Stomach (tissue), 9 donors: Measurements from ENCODE around the gene C11orf98. TPM values are rescaled to one million over a fixed set of nuclear protein-coding genes. Genes with fewer than 3 reads are reported as not detected.

Experiments used
- DNase-seq, 2 donors: peaks; one replicate each; pipeline versions ENCODE4 v3.0.0 to v3.0.0-alpha.2; 2013 to 2019
- H3K27ac ChIP-seq, 5 donors: fragments of 200-600 bp in 4 of 5; sonication (generic) in 4 of 5; one replicate each; pipeline ENCODE4 v1.5.1; 2013 to 2019; ENCODE audit warnings: mild to moderate bottlenecking in 1 of 5, moderate library complexity in 1 of 5
- H3K27me3 ChIP-seq, 3 donors: fragments of 200-600 bp; sonication (generic); one replicate each; pipeline ENCODE4 v1.5.1; 2017 to 2019; ENCODE audit warnings: mixed run types in 1 of 3
- H3K36me3 ChIP-seq, 4 donors: fragments of 200-600 bp; sonication (generic); 1 replicate in 3 of 4; 2 replicates in 1 of 4; pipeline ENCODE4 v1.5.1; 2016 to 2019
- H3K4me1 ChIP-seq, 4 donors: fragments of 200-600 bp; sonication (generic); one replicate each; pipeline ENCODE4 v1.5.1; 2016 to 2019
- H3K4me3 ChIP-seq, 4 donors: fragments of 200-600 bp; sonication (generic) in 3 of 4; one replicate each; pipeline ENCODE4 v1.5.1; 2016 to 2019; ENCODE audit warnings: mild to moderate bottlenecking in 1 of 4
- H3K9me3 ChIP-seq, 4 donors: fragments of 200-600 bp; sonication (generic); one replicate each; pipeline ENCODE4 v1.5.1; 2016 to 2019
- CTCF ChIP-seq, 7 experiments: fragments of 450-650 bp in 4 of 7; fragments of 200-600 bp in 3 of 7; sonication (generic) in 3 of 7; IDR thresholded peaks; one replicate each; pipeline ENCODE4 v1.5.1; 2016 to 2019; ENCODE audit warnings: antibody characterized with exemption in 7 of 7, control low read depth in 2 of 7, mild to moderate bottlenecking in 1 of 7
- EP300 ChIP-seq: sonication (generic); formaldehyde crosslinking; IDR thresholded peaks from one replicate; pipeline ENCODE4 v1.6.1; 2017; ENCODE audit warnings: antibody characterized with exemption
- POLR2A ChIP-seq, 4 donors: fragments of 450-650 bp; IDR thresholded peaks; one replicate each; pipeline ENCODE4 v1.6.1; 2016; ENCODE audit warnings: antibody characterized with exemption in 4 of 4, control low read depth in 2 of 4, mild to moderate bottlenecking in 1 of 4, moderate library complexity in 1 of 4
- POLR2AphosphoS5 ChIP-seq, 3 donors: sonication (generic); formaldehyde crosslinking; IDR thresholded peaks; one replicate each; pipeline ENCODE4 v1.6.1; 2016; ENCODE audit warnings: antibody characterized with exemption in 3 of 3
- WGBS, 5 donors: extraction: QIAGEN DNeasy Blood & Tissue Kit in 3 of 5; methylation state at CpG; one replicate each; pipeline versions ENCODE4 v1.1.5 to v1.1.7; 2013 to 2018; 5-methylcytosine and 5-hydroxymethylcytosine counted together
- intact Hi-C: fragments of 100-400 bp; cut with DNase I; formaldehyde crosslinking; loops from one replicate; pipeline ENCODE4 v1.15.1; 2023; ENCODE audit warnings: low total_unique reads
- polyA plus RNA-seq, 3 donors: library from polyadenylated mRNA; stranded (reverse); fragments of 200-250 nt; gene quantifications; one replicate each; pipeline ENCODE4 v1.2.3, GENCODE V29; 2013
- total RNA-seq, 5 donors: library from RNA; depleted of rRNA; stranded (reverse); fragments of >200 nt; gene quantifications; one replicate each; pipeline versions ENCODE4 v1.1.0 to v1.2.3, GENCODE V29; 2014 to 2016
- donor health status: healthy with polysubstance abuse.
- donor health status: Bipolar disorder and iron deficiency.
- donor health status: healthy.

Gene C11orf98
- total and polyA plus RNA-seq, 8 donors, result 5.8 to 179 (median 45.0) TPM

GRCh38 chr11:62710001-62710345, 45.0 kb upstream of the C11orf98 start:
- TF ChIP-seq POLR2A (IDR thresholded peaks at IDR 0.05), result no peak
- TF ChIP-seq EP300, result no peak
- no peak for TF ChIP-seq POLR2AphosphoS5 (IDR thresholded peaks at IDR 0.05)
- TF ChIP-seq CTCF (IDR thresholded peaks at IDR 0.05), result no peak
- peaks cover 31 to 46% (median 45%) of the 10 kb centered on the region in 4 donors for H3K36me3 ChIP-seq
- intact Hi-C loops, result no loop called here
- H3K9me3 ChIP-seq, result no peaks in the 10 kb centered on the region
- H3K27ac ChIP-seq, result peak overlapping the region; percentile 75 to 99 (median 89)
- 50 to 57% (median 56%) methylated on average over 4 to 7 of the region's 7 CpGs for WGBS, 5 donors
- H3K27me3 ChIP-seq, result no peaks in the 10 kb centered on the region
- DNase-seq, result peak; percentile 45 to 59
- peaks cover 62 to 91% (median 81%) of the 10 kb centered on the region in 4 donors for H3K4me1 ChIP-seq
- peak overlapping the region; percentile 46 to 53 (median 53) for H3K4me3 ChIP-seq

- peak overlapping the region; percentile 75 to 99 (median 89) for H3K27ac ChIP-seq
- H3K4me3 ChIP-seq, result peak overlapping the region; percentile 46 to 53 (median 53)
- no peaks in the 10 kb centered on the region for H3K27me3 ChIP-seq
- H3K9me3 ChIP-seq, result no peaks in the 10 kb centered on the region
- peaks cover 25 to 41% (median 39%) of the 10 kb centered on the region in 4 donors for H3K36me3 ChIP-seq
- 0 to 1% (median 1%) methylated on average over 32 to 47 of the region's 47 CpGs for WGBS, 5 donors
- H3K4me1 ChIP-seq, result peaks cover 61 to 91% (median 78%) of the 10 kb centered on the region in 4 donors
- intact Hi-C loops, result no loop called here
- peak in 2 of 7 experiments; percentile 6 to 10 for TF ChIP-seq CTCF (IDR thresholded peaks at IDR 0.05)
- peak in 1 of 4 donors; percentile 6 for TF ChIP-seq POLR2A (IDR thresholded peaks at IDR 0.05)
- no peak for TF ChIP-seq EP300
- peak; percentile 68 to 94 (median 71) for TF ChIP-seq POLR2AphosphoS5 (IDR thresholded peaks at IDR 0.05)
- DNase-seq, result peak; percentile 98 to 100
Measured at GRCh38 chr11:62709247-62710000, 44.4 kb upstream of the C11orf98 start.

- TF ChIP-seq CTCF (IDR thresholded peaks at IDR 0.05) (no peak), POLR2A (IDR thresholded peaks at IDR 0.05) (no peak), POLR2AphosphoS5 (IDR thresholded peaks at IDR 0.05) (no peak), EP300 (no peak)
- intact Hi-C loops, result no loop called here
- no peaks in the 10 kb centered on the region for H3K27me3 ChIP-seq
- peak; percentile 36 to 72 for DNase-seq
- peaks cover 19 to 34% (median 33%) of the 10 kb centered on the region in 4 donors for H3K36me3 ChIP-seq
- WGBS, 5 donors, result 0 to 2% (median 0%) methylated on average over 7 of the region's 7 CpGs
- H3K27ac ChIP-seq, result peak overlapping the region; percentile 75 to 99 (median 89)
- no peaks in the 10 kb centered on the region for H3K9me3 ChIP-seq
- peaks cover 54 to 85% (median 73%) of the 10 kb centered on the region in 4 donors for H3K4me1 ChIP-seq
- peak overlapping the region; percentile 46 to 53 (median 53) for H3K4me3 ChIP-seq
Measured at GRCh38 chr11:62708793-62709192, 43.8 kb upstream of the C11orf98 start.

GRCh38 chr11:62708392-62708791, 43.4 kb upstream of the C11orf98 start:
- H3K36me3 ChIP-seq, result peaks cover 15 to 30% (median 29%) of the 10 kb centered on the region in 4 donors
- H3K9me3 ChIP-seq, result no peaks in the 10 kb centered on the region
- no peaks in the 10 kb centered on the region for H3K27me3 ChIP-seq
- peaks cover 52 to 81% (median 69%) of the 10 kb centered on the region in 4 donors for H3K4me1 ChIP-seq
- intact Hi-C loops, result no loop called here
- WGBS, 5 donors, result 62 to 74% (median 73%) methylated on average over 5 of the region's 5 CpGs
- no peak for DNase-seq
- peak overlapping the region; percentile 46 to 53 (median 53) for H3K4me3 ChIP-seq
- peak overlapping the region; percentile 75 to 99 (median 89) for H3K27ac ChIP-seq
- TF ChIP-seq CTCF (IDR thresholded peaks at IDR 0.05) (no peak), POLR2A (IDR thresholded peaks at IDR 0.05) (no peak)
